ENCODE data around the gene SLCO2B1.

DNA sequence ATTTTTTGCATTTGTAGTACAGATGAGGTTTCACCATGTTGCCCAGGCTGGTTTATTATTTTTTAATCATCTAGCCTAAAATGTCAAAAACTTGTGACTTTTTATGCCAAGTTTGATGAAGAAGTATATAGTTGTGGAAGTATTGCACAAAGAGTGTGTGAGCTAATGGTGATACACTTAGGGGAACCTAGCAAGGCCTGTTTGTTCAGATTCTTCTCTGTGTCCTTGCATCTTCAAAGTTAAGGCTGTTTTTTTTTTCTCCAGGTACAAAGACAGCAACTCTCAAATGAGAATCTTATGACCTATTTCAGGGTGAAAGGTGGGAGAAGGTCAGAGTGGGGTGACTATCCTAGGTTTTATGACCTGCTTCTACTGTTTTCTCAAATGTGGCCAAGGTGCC lies 7.3 kb downstream of the SLCO2B1 start:
- TF ChIP-seq CTCF (IDR thresholded peaks at IDR 0.05 in 4 of 5, conservative IDR thresholded peaks at IDR 0.05 in 1 of 5) = no peak
- TF ChIP-seq POLR2A (IDR thresholded peaks at IDR 0.05) = no peak

All from gastrocnemius medialis (tissue), 4 donors.